ENCODE results near the gene PRKCA. TPM values are rescaled to one million over a fixed set of nuclear protein-coding genes. Genes with fewer than 3 reads are reported as not detected.

PRKCA gene
- total and polyA plus RNA-seq, 10 of the 15 experiments (the other 5 are each of a cell fraction or from before 2014, with no cell fraction given), result 0.11 to 14.6 (median 0.72) TPM

- DNase-seq (ENCODE audit: low read depth, low spot score) (no peak), FAIRE-seq (no peak), ATAC-seq (peak; percentile 92)
- ChIA-PET SMC1A (ENCODE audit: uncharacterized antibody, unreplicated experiment) (interaction anchor here (0.7 to 1.8 kb wide), 7 partner anchors 11 to 425 kb away, joined by 3 to 15 read pairs (median 3); no protein-coding TSS in a partner anchor), RAD21 (ENCODE audit: unreplicated experiment) (interaction anchor here (0.6 to 2.4 kb wide), 11 partner anchors 12 to 49 kb away, joined by 3 to 26 read pairs (median 3); no protein-coding TSS in a partner anchor), POLR2A (interaction anchor here (0.6 to 1.4 kb wide), 4 partner anchors 26 to 1081 kb away, joined by 4 to 5 read pairs (median 4); no protein-coding TSS in a partner anchor), CTCF (interaction anchor here (1.0 to 2.4 kb wide), 3 partner anchors 12 to 34 kb away, joined by 3 to 7 read pairs (median 4); no protein-coding TSS in a partner anchor)
- H3K79me2 ChIP-seq (ENCODE audit: control insufficient read depth, insufficient read depth, low read length), result no peaks in the 10 kb centered on the region
- no peaks in the 10 kb centered on the region for H3K9me3 ChIP-seq (replicated peaks; ENCODE audit: control insufficient read depth, insufficient read depth, low read length)
- H3K4me3 ChIP-seq, result no peak overlapping the region
- H3K27ac ChIP-seq (ENCODE audit: control insufficient read depth, insufficient read depth), result no peak overlapping the region
- H4K20me1 ChIP-seq (ENCODE audit: control insufficient read depth, insufficient read depth), result no peaks in the 10 kb centered on the region; the same call in 1 of the 2 replicates
- H3K27me3 ChIP-seq (replicated peaks in 1 of 2; ENCODE audit: control insufficient read depth in 2 of 2, insufficient read depth in 2 of 2, low read length in 1 of 2), result no peaks in the 10 kb centered on the region
- no peaks in the 10 kb centered on the region for H3K36me3 ChIP-seq (ENCODE audit: control insufficient read depth in 2 of 2, insufficient read depth in 2 of 2, low read length in 1 of 2)
- no TSS peak for BruUV-seq (replicated peaks)
- no peak overlapping the region for H2AFZ ChIP-seq (ENCODE audit: control insufficient read depth, low read depth, low read length)
- no peak overlapping the region for H3K4me2 ChIP-seq (ENCODE audit: control insufficient read depth, insufficient read depth)
- WGBS (ENCODE audit: insufficient coverage, insufficient replicate concordance, low lambda C conversion rate, missing lambda C conversion rate), result 19% methylated on average over 11 of the region's 11 CpGs
- in situ Hi-C loops (cut with MboI), result no loop called here
- no peaks in the 10 kb centered on the region for H3K4me1 ChIP-seq (ENCODE audit: control insufficient read depth, insufficient read depth, low read length)
- no peak overlapping the region for H3K9ac ChIP-seq (ENCODE audit: control insufficient read depth, insufficient read depth, low read length)
- intact Hi-C loops (cut with micrococcal nuclease; ENCODE audit: unreplicated experiment), result loop anchor here (2.0 kb wide), 1 partner anchor 33 kb away; no protein-coding TSS in a partner anchor
- TF ChIP-seq NRF1 (conservative IDR thresholded peaks at IDR 0.05; ENCODE audit: low read depth, low read length) (no peak), NR2C2 (IDR thresholded peaks at IDR 0.05; ENCODE audit: borderline replicate concordance, control insufficient read depth, insufficient read length, low read depth) (no peak), ETV6 (conservative IDR thresholded peaks at IDR 0.05 in 1 of 2, IDR thresholded peaks at IDR 0.05 in 1 of 2; ENCODE audit: borderline replicate concordance in 1 of 2, low read depth in 1 of 2) (no peak), CUX1 (IDR thresholded peaks at IDR 0.05; ENCODE audit: insufficient replicate concordance, low read depth, low read length) (no peak), ELK1 (IDR thresholded peaks at IDR 0.05; ENCODE audit: low read depth, low read length) (no peak), SUPT20H (IDR thresholded peaks at IDR 0.05; ENCODE audit: borderline replicate concordance, control insufficient read depth, low read depth, low read length) (no peak), SRF (IDR thresholded peaks at IDR 0.05; ENCODE audit: low read depth in 2 of 2, low read length in 2 of 2) (no peak), RELB (IDR thresholded peaks at IDR 0.05; ENCODE audit: low read depth) (no peak), PKNOX1 (IDR thresholded peaks at IDR 0.05) (0 out of 2 replicates have a peak, but pooled peaks have one; percentile 8), IKZF1 (conservative IDR thresholded peaks at IDR 0.05) (0 out of 2 replicates have a peak, but pooled peaks have one; percentile 20), POLR2AphosphoS5 (IDR thresholded peaks at IDR 0.05; ENCODE audit: low read length) (no peak)
Measured at GRCh38 chr17:66679631-66680517, 377.5 kb downstream of the PRKCA start.

All from GM12878 (cell line).